ENCODE results near the gene SHOC2.

DNA sequence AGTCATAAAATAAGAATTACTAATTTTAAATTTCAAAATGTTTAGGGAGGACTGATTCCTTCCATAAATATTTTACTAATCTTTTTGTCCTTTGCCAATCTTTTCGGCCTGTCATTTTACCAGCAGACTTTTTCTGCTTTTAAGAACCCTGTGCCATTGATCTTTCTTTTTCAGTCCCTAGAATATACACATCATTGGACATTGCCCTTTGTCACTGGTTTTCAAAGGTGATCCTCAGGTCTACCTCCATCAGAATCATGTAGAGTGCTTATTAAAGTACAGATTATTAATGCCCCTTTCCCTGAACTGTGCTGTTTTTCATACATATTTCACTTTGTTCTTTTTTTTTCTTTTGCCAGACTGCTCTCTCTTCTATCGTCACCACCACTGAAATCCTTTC is 43.8 kb downstream of the SHOC2 start:
- TF ChIP-seq ZBTB21 (CRISPR knock-in tag; IDR thresholded peaks at IDR 0.05) (no peak), GABPA (IDR thresholded peaks at IDR 0.05; ENCODE audit: low read depth, low read length) (no peak), GABPA (CRISPR knock-in tag; IDR thresholded peaks at IDR 0.05; ENCODE audit: low read depth) (no peak), HNRNPLL (IDR thresholded peaks at IDR 0.05; ENCODE audit: low read depth, low read length, poor library complexity, severe bottlenecking) (no peak), NR3C1 (CRISPR knock-in tag; IDR thresholded peaks at IDR 0.05) (no peak), ZNF740 (CRISPR knock-in tag; IDR thresholded peaks at IDR 0.05) (no peak), POLR2A (IDR thresholded peaks at IDR 0.05; ENCODE audit: insufficient read depth in 1 of 2, low read depth in 2 of 2, low read length in 2 of 2) (no peak), KIAA2018 (CRISPR knock-in tag; IDR thresholded peaks at IDR 0.05; ENCODE audit: borderline replicate concordance) (no peak)
- TF ChIP-seq, protein P1, sequence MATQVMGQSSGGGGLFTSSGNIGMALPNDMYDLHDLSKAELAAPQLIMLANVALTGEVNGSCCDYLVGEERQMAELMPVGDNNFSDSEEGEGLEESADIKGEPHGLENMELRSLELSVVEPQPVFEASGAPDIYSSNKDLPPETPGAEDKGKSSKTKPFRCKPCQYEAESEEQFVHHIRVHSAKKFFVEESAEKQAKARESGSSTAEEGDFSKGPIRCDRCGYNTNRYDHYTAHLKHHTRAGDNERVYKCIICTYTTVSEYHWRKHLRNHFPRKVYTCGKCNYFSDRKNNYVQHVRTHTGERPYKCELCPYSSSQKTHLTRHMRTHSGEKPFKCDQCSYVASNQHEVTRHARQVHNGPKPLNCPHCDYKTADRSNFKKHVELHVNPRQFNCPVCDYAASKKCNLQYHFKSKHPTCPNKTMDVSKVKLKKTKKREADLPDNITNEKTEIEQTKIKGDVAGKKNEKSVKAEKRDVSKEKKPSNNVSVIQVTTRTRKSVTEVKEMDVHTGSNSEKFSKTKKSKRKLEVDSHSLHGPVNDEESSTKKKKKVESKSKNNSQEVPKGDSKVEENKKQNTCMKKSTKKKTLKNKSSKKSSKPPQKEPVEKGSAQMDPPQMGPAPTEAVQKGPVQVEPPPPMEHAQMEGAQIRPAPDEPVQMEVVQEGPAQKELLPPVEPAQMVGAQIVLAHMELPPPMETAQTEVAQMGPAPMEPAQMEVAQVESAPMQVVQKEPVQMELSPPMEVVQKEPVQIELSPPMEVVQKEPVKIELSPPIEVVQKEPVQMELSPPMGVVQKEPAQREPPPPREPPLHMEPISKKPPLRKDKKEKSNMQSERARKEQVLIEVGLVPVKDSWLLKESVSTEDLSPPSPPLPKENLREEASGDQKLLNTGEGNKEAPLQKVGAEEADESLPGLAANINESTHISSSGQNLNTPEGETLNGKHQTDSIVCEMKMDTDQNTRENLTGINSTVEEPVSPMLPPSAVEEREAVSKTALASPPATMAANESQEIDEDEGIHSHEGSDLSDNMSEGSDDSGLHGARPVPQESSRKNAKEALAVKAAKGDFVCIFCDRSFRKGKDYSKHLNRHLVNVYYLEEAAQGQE (IDR thresholded peaks at IDR 0.05; ENCODE audit: borderline replicate concordance in 1 of 2, low read depth in 1 of 2, low read length in 2 of 2), result no peak
- TF ChIP-seq, protein P2, sequence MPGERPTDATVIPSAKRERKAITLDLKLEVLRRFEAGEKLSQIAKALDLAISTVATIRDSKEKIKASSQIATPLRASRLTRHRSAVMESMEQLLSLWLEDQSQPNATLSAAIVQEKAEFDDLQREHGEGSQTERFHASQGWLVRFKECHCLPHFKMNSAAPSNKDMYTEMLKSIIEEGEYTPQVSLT (CRISPR knock-in tag; IDR thresholded peaks at IDR 0.05; ENCODE audit: borderline replicate concordance, low read depth), result no peak
